M059J (cell line): ENCODE measurements around the gene GORASP1. TPM values are rescaled to one million over a fixed set of nuclear protein-coding genes. Genes with fewer than 3 reads are reported as not detected.
A peak's percentile ranks its signal among the peaks of the same experiment; 100 is the strongest.

Experiments used
- DNase-seq: peaks from one replicate; pipeline ENCODE4 v3.0.0-alpha.2; 2012; ENCODE audit warnings: low read depth
- total RNA-seq: library from RNA; depleted of rRNA; stranded (reverse); fragments of >200 nt; shearing (Covaris generic); gene quantifications from 2 replicates; pipeline ENCODE4 v1.2.3, GENCODE V29; 2014; rRNA removed

GORASP1 gene
- 18.7 and 34.8 TPM in 2 replicates for total RNA-seq

- peak; percentile 84 for DNase-seq
These were observed at the start of gene GORASP1, which contains the start of gene TTC21A for GRCh38 chr3:39107388-39108199. GORASP1 (minus strand) TSS chr3:39107627; CDS start chr3:39107541, 86 bp downstream. TTC21A (plus strand) TSS chr3:39107680; CDS start chr3:39107838, 158 bp downstream.

- no peak for DNase-seq
These were observed 49.0 kb upstream of the GORASP1 start for GRCh38 chr3:39156421-39156820.

- DNase-seq: no peak
These were observed 47.0 kb upstream of the GORASP1 start for GRCh38 chr3:39154280-39155021.

GRCh38 chr3:39153977-39154279 lies 46.5 kb upstream of the GORASP1 start:
- no peak for DNase-seq

- peak; percentile 95 for DNase-seq
These were observed 43.6 kb upstream of the GORASP1 start for GRCh38 chr3:39150803-39151631.

GRCh38 chr3:39150148-39150802 lies 42.8 kb upstream of the GORASP1 start:
- no peak for DNase-seq

GRCh38 chr3:39149498-39150147 lies 42.2 kb upstream of the GORASP1 start:
- DNase-seq: peak; percentile 55

- DNase-seq: no peak
These were observed 41.6 kb upstream of the GORASP1 start for GRCh38 chr3:39149059-39149455.

GRCh38 chr3:39148435-39149058 lies 41.1 kb upstream of the GORASP1 start:
- DNase-seq: no peak

GRCh38 chr3:39147711-39148434 lies 40.4 kb upstream of the GORASP1 start:
- peak; percentile 65 for DNase-seq

- peak; percentile 93 for DNase-seq
These were observed 39.5 kb upstream of the GORASP1 start for GRCh38 chr3:39146611-39147591.

- no peak for DNase-seq
These were observed 38.7 kb upstream of the GORASP1 start for GRCh38 chr3:39146083-39146501.

GRCh38 chr3:39144748-39145380 lies 37.4 kb upstream of the GORASP1 start:
- no peak for DNase-seq

GRCh38 chr3:39144095-39144747 lies 36.8 kb upstream of the GORASP1 start:
- DNase-seq: no peak

- DNase-seq: no peak
These were observed 35.8 kb upstream of the GORASP1 start for GRCh38 chr3:39143051-39143885.

GRCh38 chr3:39142067-39142466 lies 34.6 kb upstream of the GORASP1 start:
- DNase-seq: no peak
